HG02678 (cell line): Measurements from ENCODE around the gene BCL2L13.

ENCODE experiments used
- ATAC-seq: cut with Tn5 transposase; IDR thresholded peaks from one replicate; pipeline ENCODE4 v1.9.1; 2021; ENCODE audit warnings: mild to moderate bottlenecking, moderate library complexity; ENCODE audit not compliant: unreplicated experiment

The BCL2L13 gene

DNA sequence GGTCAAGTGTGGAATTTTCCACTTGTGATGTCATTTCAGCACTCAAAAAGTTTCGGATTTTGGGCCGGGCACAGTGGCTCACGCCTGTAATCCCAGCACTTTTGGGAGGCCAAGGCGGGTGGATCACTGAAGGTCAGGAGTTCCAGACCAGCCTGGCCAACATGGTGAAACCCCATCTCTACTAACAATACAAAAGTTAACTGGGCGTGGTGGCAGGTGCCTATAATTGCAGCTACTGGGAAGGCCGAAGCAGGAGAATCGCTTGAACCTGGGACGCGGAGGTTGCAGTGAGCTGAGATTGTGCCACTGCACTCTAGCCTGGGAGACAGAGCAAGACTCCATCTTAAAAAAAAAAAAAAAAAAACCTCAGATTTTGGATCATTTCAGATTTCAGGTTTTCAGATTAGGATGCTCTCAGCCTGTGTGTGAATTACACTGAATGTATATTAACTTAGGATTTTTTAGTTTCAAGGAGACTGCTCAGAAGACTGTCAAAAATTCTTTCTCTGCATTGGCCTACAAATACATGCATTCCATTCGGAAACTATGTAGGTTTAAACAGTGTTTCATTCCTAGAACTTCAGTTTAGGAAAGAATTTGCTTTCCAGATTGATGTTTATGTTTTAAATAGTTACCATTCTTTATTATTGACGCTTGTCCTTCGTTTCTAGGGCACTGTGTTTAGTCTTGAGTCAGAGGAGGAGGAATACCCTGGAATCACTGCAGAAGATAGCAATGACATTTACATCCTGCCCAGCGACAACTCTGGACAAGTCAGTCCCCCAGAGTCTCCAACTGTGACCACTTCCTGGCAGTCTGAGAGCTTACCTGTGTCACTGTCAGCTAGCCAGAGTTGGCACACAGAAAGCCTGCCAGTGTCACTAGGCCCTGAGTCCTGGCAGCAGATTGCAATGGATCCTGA is 87.7 kb downstream of the BCL2L13 start:
- no peak for ATAC-seq

DNA sequence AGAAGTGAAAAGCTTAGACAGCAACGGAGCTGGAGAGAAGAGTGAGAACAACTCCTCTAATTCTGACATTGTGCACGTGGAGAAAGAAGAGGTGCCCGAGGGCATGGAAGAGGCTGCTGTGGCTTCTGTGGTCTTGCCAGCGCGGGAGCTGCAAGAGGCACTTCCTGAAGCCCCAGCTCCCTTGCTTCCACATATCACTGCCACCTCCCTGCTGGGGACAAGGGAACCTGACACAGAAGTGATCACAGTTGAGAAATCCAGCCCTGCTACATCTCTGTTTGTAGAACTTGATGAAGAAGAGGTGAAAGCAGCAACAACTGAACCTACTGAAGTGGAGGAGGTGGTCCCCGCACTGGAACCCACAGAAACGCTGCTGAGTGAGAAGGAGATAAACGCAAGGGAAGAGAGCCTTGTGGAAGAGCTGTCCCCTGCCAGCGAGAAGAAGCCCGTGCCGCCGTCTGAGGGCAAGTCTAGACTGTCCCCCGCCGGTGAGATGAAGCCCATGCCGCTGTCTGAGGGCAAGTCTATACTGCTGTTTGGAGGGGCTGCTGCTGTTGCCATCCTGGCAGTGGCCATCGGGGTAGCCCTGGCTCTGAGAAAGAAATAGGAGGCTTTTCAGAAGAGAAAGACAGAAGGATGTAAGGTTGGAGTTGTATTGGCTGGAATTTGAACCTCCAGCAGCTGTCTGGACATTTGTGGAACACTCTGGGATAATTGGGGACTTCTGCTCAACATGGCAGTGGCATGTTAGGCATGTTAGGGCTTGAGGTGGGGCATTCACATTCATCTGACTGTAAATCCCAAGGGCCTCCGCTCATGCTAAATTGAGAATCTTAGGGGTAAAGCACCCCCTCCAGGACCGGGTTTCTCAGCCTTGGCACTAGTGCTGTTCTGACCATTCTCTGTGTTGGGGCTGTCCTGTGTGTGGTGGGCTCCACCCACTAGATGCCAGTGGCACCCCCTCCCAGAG is 88.7 kb downstream of the BCL2L13 start:
- ATAC-seq = no peak

DNA sequence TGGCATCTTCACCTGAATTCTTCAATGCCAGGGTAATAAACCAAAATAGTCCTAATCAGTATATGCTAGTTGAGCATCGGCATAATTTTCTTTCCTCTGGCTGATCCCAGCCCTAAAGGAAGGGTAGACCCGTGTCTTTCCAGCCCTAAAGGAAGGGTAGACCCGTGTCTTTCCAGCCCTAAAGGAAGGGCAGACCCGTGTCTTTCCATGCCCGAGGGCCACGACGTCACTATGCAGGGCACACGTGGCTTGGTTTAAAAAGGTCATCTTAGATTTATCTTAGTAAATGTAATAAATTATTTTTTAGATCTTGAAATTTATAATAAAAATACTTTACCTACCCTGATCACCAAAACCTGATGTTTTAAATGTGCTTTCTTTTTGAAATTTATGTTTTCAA is 90.2 kb downstream of the BCL2L13 start:
- ATAC-seq = no peak

- ATAC-seq = no peak
Observed at GRCh38 chr22:17729561-17729960, 91.0 kb downstream of the BCL2L13 start.

GRCh38 chr22:17732251-17732854 is 93.8 kb downstream of the BCL2L13 start:
- ATAC-seq = no peak

DNA sequence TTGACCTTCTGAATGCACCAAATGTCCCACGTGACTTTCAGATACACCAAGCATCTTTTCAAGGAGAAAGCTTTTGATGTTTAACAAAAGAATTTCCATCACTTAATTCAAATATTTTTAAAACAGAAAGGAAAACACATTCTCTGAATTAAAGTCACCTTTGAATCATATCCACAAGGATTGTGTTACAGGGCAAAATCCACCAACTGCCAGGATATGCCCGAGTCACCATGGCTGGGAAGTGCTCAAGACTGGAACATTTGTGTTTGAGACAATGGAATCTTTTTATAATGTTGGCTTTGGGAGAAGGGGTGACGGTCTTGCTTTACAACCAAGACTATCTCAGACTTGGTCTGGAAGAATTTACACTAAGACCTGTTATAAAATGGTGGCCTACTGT is 94.9 kb downstream of the BCL2L13 start:
- ATAC-seq = no peak

- ATAC-seq = no peak
Observed at GRCh38 chr22:17734187-17734586, 95.6 kb downstream of the BCL2L13 start.

- no peak for ATAC-seq
Observed at GRCh38 chr22:17738386-17739128, 100.0 kb downstream of the BCL2L13 start.

- no peak for ATAC-seq
Observed at GRCh38 chr22:17739196-17739975, 100.8 kb downstream of the BCL2L13 start.

DNA sequence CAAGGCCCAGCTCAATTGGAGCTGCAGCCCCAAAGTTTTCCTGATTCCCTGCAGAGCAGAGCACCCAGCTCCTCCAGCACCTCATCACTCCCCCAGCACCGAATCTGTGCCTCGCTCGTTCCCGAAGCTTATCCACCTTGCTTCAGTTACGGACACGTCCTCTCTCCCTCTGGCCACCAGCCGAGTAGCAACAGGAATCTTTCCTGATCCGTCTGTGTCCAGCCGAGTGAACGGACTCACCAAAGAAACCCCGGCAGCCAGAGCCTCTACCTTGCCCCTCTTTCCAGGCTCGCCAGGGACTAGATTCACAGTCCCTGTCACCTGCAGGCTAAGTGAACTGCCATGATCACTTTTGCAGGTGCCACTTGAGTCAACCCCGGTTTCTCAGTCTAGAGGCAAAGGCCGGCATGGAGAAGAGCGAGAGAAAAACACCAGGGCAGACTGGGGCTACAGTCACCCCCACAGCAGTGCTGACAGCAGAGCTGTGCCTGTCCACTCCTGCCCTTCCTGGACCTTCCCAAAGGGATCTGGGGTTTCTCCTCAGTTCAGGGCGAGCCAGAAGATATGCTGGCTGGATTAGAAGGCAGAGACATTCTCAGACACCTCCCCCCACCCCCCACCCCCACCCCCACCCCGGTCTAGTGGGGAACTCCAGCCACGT is 103.4 kb downstream of the BCL2L13 start:
- no peak for ATAC-seq

GRCh38 chr22:17742527-17742902 is 104.0 kb downstream of the BCL2L13 start:
- ATAC-seq = no peak

DNA sequence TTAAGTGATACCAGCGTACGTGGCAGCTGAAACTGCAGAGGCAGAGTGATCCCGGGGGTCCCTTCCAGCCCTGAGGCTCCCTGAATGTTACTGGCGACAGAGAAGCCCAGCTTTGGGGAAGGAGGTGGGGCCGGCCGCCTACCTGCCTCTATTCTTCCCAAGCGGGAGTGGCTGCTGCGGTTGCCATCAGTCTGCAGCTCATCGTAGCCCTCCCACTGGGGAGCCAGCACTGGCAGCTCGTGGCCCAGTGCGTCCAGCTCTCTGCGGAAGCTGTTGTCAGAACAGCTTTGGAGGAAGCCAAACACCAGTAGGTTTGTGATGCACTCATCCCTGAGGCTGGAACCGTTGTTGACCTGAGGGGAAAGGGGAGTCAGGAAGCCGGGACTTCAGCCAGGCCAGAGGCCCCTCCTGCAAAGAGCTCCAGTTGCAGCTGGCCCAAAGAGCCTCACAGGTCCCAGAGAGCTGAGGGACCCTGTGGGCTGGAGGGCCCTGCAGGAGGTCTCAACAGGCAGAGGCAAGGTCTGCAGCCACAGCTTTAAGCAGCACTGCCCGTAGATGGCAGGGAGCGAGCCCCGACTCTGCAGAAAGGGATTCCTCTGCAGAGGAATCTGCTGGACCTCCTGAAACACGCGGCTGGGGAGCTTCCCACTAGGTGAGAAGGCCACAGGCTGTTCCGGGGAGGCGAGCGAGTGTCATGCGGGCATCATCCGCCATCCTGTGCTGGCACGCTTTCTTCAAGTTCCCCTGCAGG is 105.3 kb downstream of the BCL2L13 start:
- ATAC-seq = no peak

DNA sequence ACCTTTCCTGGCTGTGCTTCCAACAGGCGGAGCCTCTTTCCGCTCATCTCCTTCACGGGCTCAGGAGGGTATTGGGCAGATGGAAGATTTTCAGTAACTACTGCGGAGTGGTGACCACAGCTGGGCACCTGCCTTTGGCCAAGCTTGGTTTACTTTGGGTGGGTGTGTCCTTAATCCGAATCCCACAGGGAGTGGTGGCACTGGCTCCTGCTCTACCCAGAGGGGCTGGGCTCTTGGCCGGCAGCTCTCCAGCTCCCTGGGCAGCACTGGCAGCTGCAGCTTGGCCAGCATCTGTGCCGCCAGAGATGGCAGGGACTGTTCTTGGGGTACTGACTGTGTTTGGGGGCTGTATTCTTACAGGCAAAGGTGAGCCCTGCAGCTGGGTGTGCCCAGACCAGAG is 105.9 kb downstream of the BCL2L13 start:
- no peak for ATAC-seq

GRCh38 chr22:17746916-17747315 is 108.4 kb downstream of the BCL2L13 start:
- ATAC-seq = no peak

- ATAC-seq = no peak
Observed at GRCh38 chr22:17748555-17749353, 110.2 kb downstream of the BCL2L13 start.

DNA sequence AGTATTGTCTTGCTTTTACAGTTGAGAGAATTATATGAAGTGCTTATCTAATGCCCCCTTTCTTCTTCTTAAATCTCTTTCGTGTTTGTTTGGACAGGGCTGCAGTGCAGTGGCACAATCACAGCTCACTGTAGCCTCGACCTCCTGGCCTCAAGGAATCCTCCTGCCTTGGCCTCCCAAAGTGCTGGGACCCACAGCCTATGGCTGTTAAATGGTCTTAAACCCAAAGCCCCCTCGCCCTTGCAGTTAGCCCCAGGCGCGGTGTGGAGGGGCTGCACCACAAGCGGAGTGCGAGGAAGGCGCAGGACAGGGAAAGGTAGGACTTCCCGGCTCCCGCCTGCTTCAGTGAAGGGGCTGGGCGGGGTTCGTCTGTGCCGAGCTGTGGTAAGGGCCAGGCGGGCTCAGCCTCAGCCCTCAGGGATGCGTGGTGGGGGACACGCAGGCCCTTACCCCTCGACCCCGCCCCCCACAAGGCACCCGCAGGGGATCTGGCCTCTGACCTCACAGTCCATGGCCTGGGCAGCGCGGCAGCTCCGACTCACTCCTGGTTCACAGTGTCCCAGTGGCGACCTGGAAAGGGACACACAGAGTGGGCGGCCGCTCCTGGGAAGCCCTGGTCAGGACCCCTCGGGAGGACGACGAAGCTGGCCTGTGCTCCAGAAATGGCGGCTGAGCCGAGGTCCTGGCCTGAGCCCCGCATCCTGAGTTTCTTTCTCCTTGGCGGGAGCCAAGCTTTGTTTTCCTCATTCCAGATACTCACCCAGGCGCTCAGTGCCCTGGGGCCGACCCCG is 111.2 kb downstream of the BCL2L13 start:
- ATAC-seq = no peak

GRCh38 chr22:17751596-17751995 is 113.0 kb downstream of the BCL2L13 start:
- ATAC-seq = no peak
